Aorta (tissue), 5 donors: ENCODE results near the gene DNAJB8. TPM values are rescaled to one million over a fixed set of nuclear protein-coding genes. Genes with fewer than 3 reads are reported as not detected.

Experiments
- ATAC-seq: fragments of 200-7000 bp; cut with Tn5 transposase; one replicate; pipeline ENCODE4 v1.9.1; 2022; ENCODE audit warnings: moderate library complexity; ENCODE audit not compliant: low FRiP score
- DNase-seq, 2 donors: peaks; one replicate each; pipeline ENCODE4 v3.0.0-alpha.2; 2020
- H3K27ac ChIP-seq, 2 donors: one replicate each; pipeline ENCODE4 v1.5.1; 2013; ENCODE audit warnings: low read length in 2 of 2, mild to moderate bottlenecking in 2 of 2, moderate library complexity in 2 of 2, control low read depth in 1 of 2, inconsistent platforms in 1 of 2, low read depth in 1 of 2
- H3K27me3 ChIP-seq, 2 donors: one replicate each; pipeline ENCODE4 v1.6.1; 2013; ENCODE audit warnings: control low read depth in 1 of 2, low read length in 1 of 2, mild to moderate bottlenecking in 1 of 2, moderate library complexity in 1 of 2; ENCODE audit not compliant: insufficient read depth in 2 of 2, control insufficient read depth in 1 of 2
- H3K36me3 ChIP-seq, 2 donors: one replicate each; pipeline ENCODE4 v1.6.1; 2013; ENCODE audit warnings: control low read depth in 1 of 2, low read length in 1 of 2, mild to moderate bottlenecking in 1 of 2; ENCODE audit not compliant: insufficient read depth in 2 of 2, control insufficient read depth in 1 of 2
- H3K4me1 ChIP-seq, 2 donors: one replicate each; pipeline ENCODE4 v1.6.1; 2013; ENCODE audit warnings: low read length in 2 of 2, control low read depth in 1 of 2, mild to moderate bottlenecking in 1 of 2, moderate library complexity in 1 of 2; ENCODE audit not compliant: insufficient read depth in 2 of 2, control insufficient read depth in 1 of 2
- H3K4me3 ChIP-seq, 2 donors: one replicate each; pipeline ENCODE4 v1.5.1; 2013; ENCODE audit warnings: low read length in 2 of 2, control low read depth in 1 of 2, mild to moderate bottlenecking in 1 of 2
- H3K9me3 ChIP-seq: one replicate; pipeline ENCODE4 v1.6.1; 2013; ENCODE audit warnings: mild to moderate bottlenecking, low read length; ENCODE audit not compliant: control insufficient read depth
- WGBS, 2 donors: extraction: QIAGEN DNeasy Blood & Tissue Kit; methylation state at CpG; one replicate each; pipeline ENCODE4 v1.1.7; 2013; 5-methylcytosine and 5-hydroxymethylcytosine counted together
- intact Hi-C, 2 donors: fragments of 100-400 bp; cut with DNase I; formaldehyde crosslinking; loops; one replicate each; pipeline versions ENCODE4 v1.14.2 to v1.15.0; 2022
- polyA plus RNA-seq, 2 donors: library from polyadenylated mRNA; stranded (reverse); fragments of 200-250 nt; gene quantifications; one replicate each; pipeline ENCODE4 v1.2.3, GENCODE V29; 2013
- total RNA-seq, 2 donors: library from RNA; stranded (reverse); fragmentation: NEBNext Ultra II Directional; extraction: Animal tissue kit (Norgen Biotek cat#: 25700); gene quantifications; one replicate each; pipeline ENCODE4 v1.2.1, GENCODE V29; 2021
- donor health status: healthy with polysubstance abuse.
- donor health status: Bipolar disorder and iron deficiency.
- donor health status: DM: no; HTN: no; CAD: no.
- donor health status: DM: no; HTN: no; CAD: no.
- donor health status: DM: yes; HTN: yes; CAD: no.

DNAJB8 gene
- total and polyA plus RNA-seq, 4 donors = not detected

- Histone ChIP-seq H3K4me3 (no peak overlapping the region), H3K27me3 (no peaks in the 10 kb centered on the region), H3K27ac (no peak overlapping the region), H3K9me3 (no peaks in the 10 kb centered on the region), H3K36me3 (no peaks in the 10 kb centered on the region), H3K4me1 (no peaks in the 10 kb centered on the region)
- WGBS, 2 donors = 79 to 83% methylated on average over 6 of the region's 6 CpGs
- intact Hi-C loops = no loop called here
- no peak for ATAC-seq
- DNase-seq = no peak
Measured at GRCh38 chr3:128449111-128449638, 17.5 kb downstream of the DNAJB8 start.

GRCh38 chr3:128448491-128448890, 18.2 kb downstream of the DNAJB8 start:
- H3K27ac ChIP-seq = no peak overlapping the region
- no peaks in the 10 kb centered on the region for H3K9me3 ChIP-seq
- intact Hi-C loops = no loop called here
- no peak overlapping the region for H3K4me3 ChIP-seq
- ATAC-seq (no peak), DNase-seq (no peak)
- H3K4me1 ChIP-seq = no peaks in the 10 kb centered on the region
- H3K36me3 ChIP-seq = no peaks in the 10 kb centered on the region
- WGBS, 2 donors = 68 to 76% methylated on average over 6 of the region's 6 CpGs
- no peaks in the 10 kb centered on the region for H3K27me3 ChIP-seq

GRCh38 chr3:128447561-128448013, 19.1 kb downstream of the DNAJB8 start:
- H3K27me3 ChIP-seq = no peaks in the 10 kb centered on the region
- ATAC-seq = no peak
- no peak overlapping the region for H3K4me3 ChIP-seq
- no peaks in the 10 kb centered on the region for H3K4me1 ChIP-seq
- H3K36me3 ChIP-seq = no peaks in the 10 kb centered on the region
- no peak overlapping the region for H3K27ac ChIP-seq
- no peak for DNase-seq
- H3K9me3 ChIP-seq = no peaks in the 10 kb centered on the region
- intact Hi-C loops = no loop called here
- 92 to 94% methylated on average over 3 of the region's 3 CpGs for WGBS, 2 donors

DNA sequence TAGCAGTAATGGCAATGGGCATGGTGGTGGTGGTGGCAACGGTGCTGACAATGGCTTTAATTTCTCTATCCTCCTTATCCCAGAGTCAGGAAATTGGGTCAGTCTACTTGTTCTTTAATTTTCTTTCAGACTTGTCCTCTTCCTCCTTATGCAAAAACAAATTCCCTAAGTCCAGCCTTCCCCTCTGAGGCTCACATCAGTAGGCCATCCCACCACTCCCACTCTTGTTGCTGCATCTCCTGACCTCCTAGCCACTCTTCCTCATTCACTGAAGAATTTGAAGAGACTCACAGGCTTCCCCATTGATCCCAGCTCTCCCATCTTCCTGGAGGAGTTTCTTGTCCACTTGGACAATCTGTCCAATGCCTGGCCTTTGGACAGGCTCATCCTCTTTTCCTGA, 19.9 kb downstream of the DNAJB8 start:
- intact Hi-C loops = no loop called here
- Histone ChIP-seq H3K27me3 (no peaks in the 10 kb centered on the region), H3K4me1 (no peaks in the 10 kb centered on the region), H3K9me3 (no peaks in the 10 kb centered on the region), H3K27ac (no peak overlapping the region), H3K4me3 (no peak overlapping the region), H3K36me3 (no peaks in the 10 kb centered on the region)
- DNase-seq (no peak), ATAC-seq (no peak)
- 74 to 92% methylated on average over 1 of the region's 1 CpG for WGBS, 2 donors

DNA sequence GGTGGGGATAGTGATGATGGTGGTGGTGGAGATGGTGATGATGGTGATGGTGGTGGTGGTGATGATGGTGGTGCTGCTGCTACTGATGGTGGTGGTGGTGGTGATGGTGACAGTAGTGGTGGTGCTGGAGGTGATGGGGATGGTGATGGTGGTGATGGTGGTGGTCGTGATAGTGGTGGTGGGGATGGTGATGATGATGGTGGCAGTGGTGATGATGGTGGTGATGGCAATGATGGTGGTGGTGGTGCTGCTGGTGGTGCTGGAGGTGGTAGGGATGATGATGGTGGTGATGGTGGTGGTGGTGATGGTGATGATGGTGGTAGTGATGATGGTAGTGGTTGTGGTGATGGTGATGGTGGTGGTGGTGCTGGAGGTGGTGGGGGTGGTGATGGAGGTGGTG, 21.3 kb downstream of the DNAJB8 start:
- intact Hi-C loops = no loop called here
- Histone ChIP-seq H3K27me3 (no peaks in the 10 kb centered on the region), H3K4me3 (no peak overlapping the region), H3K27ac (no peak overlapping the region), H3K9me3 (no peaks in the 10 kb centered on the region), H3K4me1 (no peaks in the 10 kb centered on the region), H3K36me3 (no peaks in the 10 kb centered on the region)
- ATAC-seq (no peak), DNase-seq (no peak)
- WGBS, 2 donors = 87 to 88% methylated on average over 1 of the region's 1 CpG

DNA sequence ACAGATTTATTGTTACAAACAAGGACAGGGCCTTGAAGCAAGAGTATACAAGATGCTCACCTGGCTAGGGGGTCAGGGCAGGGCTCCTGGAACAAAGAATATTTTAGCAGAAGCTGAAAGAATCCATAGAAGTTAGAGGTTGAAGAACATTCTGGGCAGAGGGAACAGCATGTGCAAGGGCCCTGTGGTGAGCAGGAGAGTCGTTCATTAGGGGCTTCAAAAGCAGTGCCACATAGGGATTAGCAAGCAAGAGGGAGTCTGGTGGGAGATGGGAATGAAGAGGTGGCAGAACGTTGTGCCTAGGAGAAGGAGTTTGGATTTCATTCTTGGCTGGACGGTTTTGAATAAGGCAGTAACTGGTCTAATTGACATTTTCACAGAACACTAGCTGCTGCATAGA, 22.9 kb downstream of the DNAJB8 start:
- H3K9me3 ChIP-seq = no peaks in the 10 kb centered on the region
- no peaks in the 10 kb centered on the region for H3K36me3 ChIP-seq
- ATAC-seq (no peak), DNase-seq (no peak)
- H3K4me3 ChIP-seq = no peak overlapping the region
- H3K27ac ChIP-seq = no peak overlapping the region
- WGBS, 2 donors = 68 to 74% methylated on average over 3 of the region's 3 CpGs
- H3K4me1 ChIP-seq = no peaks in the 10 kb centered on the region
- intact Hi-C loops = no loop called here
- H3K27me3 ChIP-seq = no peaks in the 10 kb centered on the region

- Histone ChIP-seq H3K36me3 (no peaks in the 10 kb centered on the region), H3K9me3 (no peaks in the 10 kb centered on the region), H3K27me3 (no peaks in the 10 kb centered on the region), H3K4me1 (no peaks in the 10 kb centered on the region), H3K4me3 (no peak overlapping the region), H3K27ac (no peak overlapping the region)
- DNase-seq = no peak
- 88 to 91% methylated on average over 6 of the region's 6 CpGs for WGBS, 2 donors
- intact Hi-C loops = no loop called here
- ATAC-seq = no peak
Measured at GRCh38 chr3:128442949-128443348, 23.7 kb downstream of the DNAJB8 start.

- H3K4me1 ChIP-seq = no peaks in the 10 kb centered on the region
- H3K27me3 ChIP-seq = no peaks in the 10 kb centered on the region
- no peak overlapping the region for H3K4me3 ChIP-seq
- DNase-seq = no peak
- no peaks in the 10 kb centered on the region for H3K9me3 ChIP-seq
- H3K36me3 ChIP-seq = no peaks in the 10 kb centered on the region
- no peak overlapping the region for H3K27ac ChIP-seq
- no peak for ATAC-seq
- intact Hi-C loops = no loop called here
- WGBS, 2 donors = 82 to 88% methylated on average over 7 of the region's 7 CpGs
Measured at GRCh38 chr3:128442070-128442469, 24.6 kb downstream of the DNAJB8 start.

DNA sequence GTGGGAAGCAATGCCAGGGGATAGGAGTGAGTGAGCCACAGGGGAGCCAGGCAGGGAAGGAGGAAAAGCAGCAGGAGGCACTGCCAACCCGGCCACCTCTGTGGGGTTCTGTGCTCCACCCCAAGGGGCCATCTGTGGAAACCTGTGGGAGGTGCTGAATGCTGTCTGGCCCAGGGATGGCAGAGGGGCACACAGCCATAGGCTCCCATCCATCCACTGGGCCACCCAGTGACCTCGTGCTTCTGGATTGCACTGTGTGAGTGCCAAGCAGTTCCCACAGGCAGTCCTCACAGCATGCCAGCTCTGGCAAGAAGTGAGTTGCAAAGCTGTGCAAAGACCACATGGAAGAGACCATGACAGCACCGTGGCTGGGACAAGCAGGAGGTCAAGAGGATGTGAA, 27.5 kb downstream of the DNAJB8 start:
- ATAC-seq (no peak), DNase-seq (no peak)
- no peak overlapping the region for H3K4me3 ChIP-seq
- no peaks in the 10 kb centered on the region for H3K27me3 ChIP-seq
- WGBS, 2 donors = 10 to 20% methylated on average over 3 of the region's 3 CpGs
- H3K9me3 ChIP-seq = no peaks in the 10 kb centered on the region
- no peaks in the 10 kb centered on the region for H3K4me1 ChIP-seq
- no peaks in the 10 kb centered on the region for H3K36me3 ChIP-seq
- intact Hi-C loops = no loop called here
- no peak overlapping the region for H3K27ac ChIP-seq
